NCI-H2107 treated with DMSO at 0.1 percent for 48 hours (cell line): ENCODE measurements around the gene KRT85.

ENCODE experiments used
- DNase-seq: peaks from one replicate; lab custom pipeline; 2025; ENCODE audit not compliant: unreplicated experiment; lab: John Stamatoyannopoulos, UW

The KRT85 gene

GRCh38 chr12:52395761-52396434 is 28.6 kb upstream of the KRT85 start:
- no peak for DNase-seq

GRCh38 chr12:52394836-52395405 is 27.6 kb upstream of the KRT85 start:
- DNase-seq, result no peak

- no peak for DNase-seq
Measured at GRCh38 chr12:52392465-52393007, 25.3 kb upstream of the KRT85 start.

- DNase-seq, result peak; percentile 52
Measured at GRCh38 chr12:52391618-52392002, 24.3 kb upstream of the KRT85 start.

DNA sequence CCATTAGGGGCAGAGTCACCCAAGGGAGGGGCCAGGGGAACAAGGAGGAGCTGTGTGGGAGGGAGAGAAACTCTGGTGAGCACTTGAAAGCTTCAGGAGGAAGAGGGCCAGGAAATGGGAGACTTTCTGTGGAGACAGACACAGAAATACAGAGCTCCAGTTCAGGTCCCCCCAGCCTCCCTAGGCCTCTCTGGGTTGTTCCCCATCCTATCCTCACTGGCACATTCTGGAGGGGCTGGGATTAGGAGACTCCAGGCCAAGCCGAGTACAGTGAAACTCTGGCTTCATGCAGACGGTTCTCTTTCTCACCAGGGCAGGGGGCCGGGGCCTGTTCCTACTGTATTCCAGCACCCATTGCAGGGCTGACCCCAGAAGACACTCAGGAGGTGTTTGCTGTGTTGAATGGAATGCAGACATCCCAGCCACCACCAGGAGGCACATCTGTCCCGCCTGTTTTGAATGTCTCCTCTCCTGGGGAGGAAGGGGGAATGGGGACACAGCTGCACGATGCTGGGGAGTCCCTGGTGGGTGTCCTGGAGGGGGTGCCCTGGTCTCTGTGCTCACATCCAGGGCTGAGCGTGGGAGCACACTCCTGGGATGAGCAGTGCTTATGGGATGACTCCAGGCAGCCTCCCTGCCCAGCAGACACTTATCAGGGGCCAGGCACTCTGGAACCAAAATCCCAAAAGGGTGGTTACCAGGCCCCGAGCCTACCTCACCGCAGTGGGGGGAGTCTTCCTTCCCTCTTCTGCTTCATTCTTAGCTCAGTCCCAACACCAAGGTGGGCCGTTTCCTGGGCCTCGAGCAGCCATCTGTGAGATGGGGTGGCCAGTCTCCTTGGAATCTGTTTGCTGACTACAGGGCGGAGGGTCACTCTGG is 23.7 kb upstream of the KRT85 start:
- DNase-seq, result no peak

GRCh38 chr12:52389313-52390207 is 22.3 kb upstream of the KRT85 start:
- DNase-seq, result no peak

- DNase-seq, result no peak
Measured at GRCh38 chr12:52387859-52388258, 20.6 kb upstream of the KRT85 start.

GRCh38 chr12:52385226-52385702 is 18.0 kb upstream of the KRT85 start, which contains the start of gene KRT84:
Gene KRT84 (minus strand): TSS chr12:52385652. CDS start chr12:52385585, 67 bp downstream.
- DNase-seq, result no peak

GRCh38 chr12:52383331-52383730 is 16.1 kb upstream of the KRT85 start:
- no peak for DNase-seq

- DNase-seq, result no peak
Measured at GRCh38 chr12:52382854-52383253, 15.6 kb upstream of the KRT85 start.

DNA sequence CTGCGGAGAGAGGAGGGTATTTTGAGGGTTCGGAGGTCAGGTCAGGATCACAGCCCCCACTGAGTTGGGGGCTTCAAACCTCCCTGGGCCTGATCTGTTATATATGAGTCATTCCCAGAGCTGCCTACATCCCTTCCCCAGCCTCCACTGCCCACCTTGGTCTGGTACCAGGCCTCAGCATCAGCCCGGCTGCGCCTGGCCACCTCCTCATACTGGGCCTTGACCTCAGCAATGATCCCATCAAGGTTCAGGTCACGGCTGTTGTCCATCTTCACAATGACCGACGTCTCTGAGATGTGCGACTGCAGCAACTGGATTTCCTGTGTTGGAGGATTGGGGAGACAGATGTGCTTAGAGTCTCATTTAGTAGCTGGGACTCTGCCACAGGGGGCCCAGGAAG is 13.9 kb upstream of the KRT85 start:
- DNase-seq, result no peak

- no peak for DNase-seq
Measured at GRCh38 chr12:52380271-52380694, 13.0 kb upstream of the KRT85 start.

DNA sequence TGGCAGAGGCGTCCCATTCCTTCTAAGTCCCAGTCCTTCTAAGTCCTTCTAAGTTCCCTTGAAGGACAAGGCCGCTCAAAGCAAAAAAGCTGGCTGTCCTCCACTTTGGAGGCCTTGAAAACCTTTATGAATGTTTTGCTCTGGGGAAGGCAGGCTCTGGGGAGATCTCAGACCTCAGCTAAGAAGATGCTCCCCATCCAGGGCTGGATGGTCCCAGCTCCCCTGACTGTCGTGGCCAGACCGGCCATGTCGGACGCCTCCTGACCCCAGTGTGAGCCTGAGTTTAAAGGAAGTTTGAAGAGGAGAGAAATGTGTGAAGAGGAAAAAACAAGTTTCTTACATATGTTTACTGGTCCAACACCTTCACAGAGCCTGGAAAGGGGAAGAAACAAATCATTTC is 12.3 kb upstream of the KRT85 start:
- no peak for DNase-seq

DNA sequence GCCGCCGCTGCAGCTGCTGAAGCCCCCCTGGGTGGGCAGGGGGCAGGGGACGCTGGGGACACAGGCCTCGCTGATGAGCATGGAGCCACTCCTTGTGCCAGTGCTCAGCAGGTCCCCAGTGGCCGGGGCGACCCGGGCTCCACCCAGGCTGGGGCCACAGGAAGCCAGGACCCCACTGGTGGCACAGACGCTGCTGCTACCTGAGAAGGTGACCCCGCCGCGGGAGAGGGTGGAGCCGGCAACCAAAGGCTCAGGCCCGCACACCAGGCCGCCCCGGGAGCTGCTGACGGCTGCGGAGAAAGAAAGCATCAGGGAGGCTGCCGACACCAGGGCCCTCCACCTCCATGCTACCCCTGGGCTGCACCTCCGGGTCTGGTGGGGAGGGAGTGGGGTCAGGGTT is 10.8 kb upstream of the KRT85 start:
- no peak for DNase-seq

GRCh38 chr12:52377266-52377665 is 10.0 kb upstream of the KRT85 start:
- no peak for DNase-seq

DNA sequence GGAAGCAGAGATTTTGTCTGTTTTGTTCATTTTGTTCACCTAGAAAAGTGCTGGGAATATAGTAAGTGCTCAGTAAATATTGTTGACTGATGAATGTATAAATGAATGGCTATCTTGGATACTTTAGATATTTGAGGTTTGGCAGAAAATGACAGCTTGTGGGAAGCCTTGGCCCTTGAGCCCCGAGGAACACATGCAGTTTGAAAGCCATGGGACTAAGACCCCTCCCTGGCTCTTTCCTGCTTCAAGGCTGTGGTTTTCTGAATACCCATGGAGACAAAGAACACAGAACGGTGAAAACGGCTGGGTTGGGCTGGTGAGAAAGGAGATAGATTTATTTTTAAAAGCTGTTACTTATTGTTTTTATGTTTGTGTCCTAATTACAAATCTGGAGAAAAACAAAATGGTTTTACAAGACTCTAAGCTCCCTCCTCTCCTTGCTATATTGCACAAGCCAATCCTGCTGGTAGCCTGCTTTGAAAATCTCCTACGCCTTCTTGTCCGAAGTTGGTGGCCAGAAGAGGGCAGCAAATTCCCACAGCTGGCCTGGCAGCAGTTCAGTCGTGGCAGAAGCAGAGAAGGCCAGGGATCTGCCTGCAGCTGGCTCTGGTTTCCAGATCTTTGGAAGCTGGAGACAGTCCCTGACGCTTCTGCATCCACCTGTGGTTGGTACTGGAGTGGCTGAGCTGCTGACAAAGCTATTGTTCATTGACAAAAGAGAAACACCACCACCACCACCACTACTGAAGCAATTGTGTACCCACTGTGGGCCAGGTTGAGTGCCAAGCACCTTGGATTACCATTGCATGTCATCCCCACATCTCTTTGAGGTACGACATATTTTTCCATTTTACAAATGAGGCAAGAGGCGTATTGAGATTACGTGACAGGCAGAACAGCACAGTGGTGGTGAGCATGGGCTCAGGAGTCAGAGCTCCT is 5.2 kb upstream of the KRT85 start:
- peak; percentile 89 for DNase-seq

- no peak for DNase-seq
Measured at GRCh38 chr12:52371716-52372115, 4.4 kb upstream of the KRT85 start.

DNA sequence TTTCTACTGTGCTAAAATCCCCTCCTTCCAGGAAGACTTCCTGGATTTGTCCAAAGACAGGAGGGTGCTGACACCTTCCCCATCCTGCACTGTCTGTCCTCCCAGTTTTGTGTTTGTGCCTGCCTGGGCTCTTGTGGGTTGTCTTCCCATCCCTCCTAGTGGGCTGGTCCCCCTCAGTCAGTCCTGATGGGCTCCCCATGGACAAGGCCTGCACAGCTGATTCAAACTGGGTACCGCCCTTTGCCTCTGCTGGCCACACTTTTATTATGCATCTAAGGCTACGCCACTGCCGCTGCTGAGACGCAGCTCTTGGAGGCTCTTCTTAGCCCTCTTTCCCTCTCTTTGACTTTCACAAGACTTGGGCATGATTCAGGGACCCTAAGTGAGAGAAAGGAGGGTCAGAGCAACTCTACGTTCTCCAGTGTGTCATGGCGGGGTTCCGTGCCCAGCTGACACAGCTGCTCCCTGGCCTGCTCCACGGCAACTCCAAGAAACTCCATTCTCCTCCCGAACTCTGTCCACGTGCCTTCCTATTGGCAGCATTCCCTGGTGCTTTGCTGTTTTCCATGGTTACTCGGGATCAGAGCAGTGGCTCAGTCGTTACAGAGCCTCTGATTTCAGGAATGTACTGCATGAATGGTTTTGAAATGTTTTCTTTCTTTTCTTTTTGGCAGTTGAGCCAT is 3.8 kb upstream of the KRT85 start:
- DNase-seq, result no peak

GRCh38 chr12:52369809-52370208 is 2.5 kb upstream of the KRT85 start:
- DNase-seq, result no peak
